Panc1 (cell line): Measurements from ENCODE around the gene MCF2L2.

ENCODE experiments used
- SIN3A ChIP-seq: IDR thresholded peaks from 2 replicates; pipeline ENCODE4 v1.6.1; 2012; ENCODE audit warnings: low read depth, mild to moderate bottlenecking, low read length, moderate library complexity, borderline replicate concordance; ENCODE audit not compliant: insufficient read depth
- TCF7L2 ChIP-seq: IDR thresholded peaks from 2 replicates; pipeline ENCODE4 v1.6.1; 2011; ENCODE audit warnings: mild to moderate bottlenecking, low read depth, low read length, inconsistent platforms
- TF ChIP-seq, protein P1 (sequence below): fragments of 450-650 bp; IDR thresholded peaks from 2 replicates; pipeline ENCODE4 v1.5.1; 2017; ENCODE audit warnings: mild to moderate bottlenecking
- TF ChIP-seq, protein P2 (sequence below), 2 experiments: IDR thresholded peaks; 2 replicates each; pipeline ENCODE4 v1.6.1; 2011 to 2012; ENCODE audit warnings: low read depth in 2 of 2, control low read depth in 1 of 2, low read length in 1 of 2, mild to moderate bottlenecking in 1 of 2, moderate library complexity in 1 of 2; ENCODE audit not compliant: insufficient read depth in 1 of 2

DNA sequence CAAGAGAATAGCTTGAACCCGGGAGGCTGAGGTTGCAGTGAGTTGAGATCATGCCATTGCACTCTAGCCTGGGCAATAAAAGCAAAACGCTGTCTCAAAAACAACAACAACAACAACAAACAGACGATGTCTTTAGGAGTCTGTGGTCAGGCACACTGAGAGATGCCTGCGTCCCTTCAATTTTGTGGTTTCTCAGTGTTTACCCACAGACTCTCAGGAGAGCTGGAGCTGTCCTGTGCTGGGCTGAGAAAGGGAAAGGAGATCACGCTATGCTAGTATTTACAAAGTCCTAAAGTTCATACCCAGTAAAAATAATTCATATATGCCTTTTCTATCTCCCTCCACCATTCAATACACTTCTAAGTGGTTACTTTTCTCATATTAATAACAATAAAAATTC is 272.2 kb downstream of the MCF2L2 start:
- TF ChIP-seq, protein P1, sequence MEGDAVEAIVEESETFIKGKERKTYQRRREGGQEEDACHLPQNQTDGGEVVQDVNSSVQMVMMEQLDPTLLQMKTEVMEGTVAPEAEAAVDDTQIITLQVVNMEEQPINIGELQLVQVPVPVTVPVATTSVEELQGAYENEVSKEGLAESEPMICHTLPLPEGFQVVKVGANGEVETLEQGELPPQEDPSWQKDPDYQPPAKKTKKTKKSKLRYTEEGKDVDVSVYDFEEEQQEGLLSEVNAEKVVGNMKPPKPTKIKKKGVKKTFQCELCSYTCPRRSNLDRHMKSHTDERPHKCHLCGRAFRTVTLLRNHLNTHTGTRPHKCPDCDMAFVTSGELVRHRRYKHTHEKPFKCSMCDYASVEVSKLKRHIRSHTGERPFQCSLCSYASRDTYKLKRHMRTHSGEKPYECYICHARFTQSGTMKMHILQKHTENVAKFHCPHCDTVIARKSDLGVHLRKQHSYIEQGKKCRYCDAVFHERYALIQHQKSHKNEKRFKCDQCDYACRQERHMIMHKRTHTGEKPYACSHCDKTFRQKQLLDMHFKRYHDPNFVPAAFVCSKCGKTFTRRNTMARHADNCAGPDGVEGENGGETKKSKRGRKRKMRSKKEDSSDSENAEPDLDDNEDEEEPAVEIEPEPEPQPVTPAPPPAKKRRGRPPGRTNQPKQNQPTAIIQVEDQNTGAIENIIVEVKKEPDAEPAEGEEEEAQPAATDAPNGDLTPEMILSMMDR: no peak
- TF ChIP-seq SIN3A (no peak), TCF7L2 (no peak)
- TF ChIP-seq, protein P2, sequence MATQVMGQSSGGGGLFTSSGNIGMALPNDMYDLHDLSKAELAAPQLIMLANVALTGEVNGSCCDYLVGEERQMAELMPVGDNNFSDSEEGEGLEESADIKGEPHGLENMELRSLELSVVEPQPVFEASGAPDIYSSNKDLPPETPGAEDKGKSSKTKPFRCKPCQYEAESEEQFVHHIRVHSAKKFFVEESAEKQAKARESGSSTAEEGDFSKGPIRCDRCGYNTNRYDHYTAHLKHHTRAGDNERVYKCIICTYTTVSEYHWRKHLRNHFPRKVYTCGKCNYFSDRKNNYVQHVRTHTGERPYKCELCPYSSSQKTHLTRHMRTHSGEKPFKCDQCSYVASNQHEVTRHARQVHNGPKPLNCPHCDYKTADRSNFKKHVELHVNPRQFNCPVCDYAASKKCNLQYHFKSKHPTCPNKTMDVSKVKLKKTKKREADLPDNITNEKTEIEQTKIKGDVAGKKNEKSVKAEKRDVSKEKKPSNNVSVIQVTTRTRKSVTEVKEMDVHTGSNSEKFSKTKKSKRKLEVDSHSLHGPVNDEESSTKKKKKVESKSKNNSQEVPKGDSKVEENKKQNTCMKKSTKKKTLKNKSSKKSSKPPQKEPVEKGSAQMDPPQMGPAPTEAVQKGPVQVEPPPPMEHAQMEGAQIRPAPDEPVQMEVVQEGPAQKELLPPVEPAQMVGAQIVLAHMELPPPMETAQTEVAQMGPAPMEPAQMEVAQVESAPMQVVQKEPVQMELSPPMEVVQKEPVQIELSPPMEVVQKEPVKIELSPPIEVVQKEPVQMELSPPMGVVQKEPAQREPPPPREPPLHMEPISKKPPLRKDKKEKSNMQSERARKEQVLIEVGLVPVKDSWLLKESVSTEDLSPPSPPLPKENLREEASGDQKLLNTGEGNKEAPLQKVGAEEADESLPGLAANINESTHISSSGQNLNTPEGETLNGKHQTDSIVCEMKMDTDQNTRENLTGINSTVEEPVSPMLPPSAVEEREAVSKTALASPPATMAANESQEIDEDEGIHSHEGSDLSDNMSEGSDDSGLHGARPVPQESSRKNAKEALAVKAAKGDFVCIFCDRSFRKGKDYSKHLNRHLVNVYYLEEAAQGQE (IDR thresholded peaks at IDR 0.05; ENCODE audit: insufficient read depth in 1 of 2, low read depth in 2 of 2, low read length in 1 of 2): no peak
